ENCODE measurements around the gene SLC44A5.
"Not testable (repeated sequence)": the region's sequence is repeated elsewhere in the genome, so short reads cannot be mapped to it uniquely, and the experiment has no call there.

Gene SLC44A5

GRCh38 chr1:75611014-75611413, at the start of gene SLC44A5:
TSS of gene SLC44A5 (minus strand) at chr1:75611114. CDS start at chr1:75541447, 69,667 bp downstream.
- DNase-seq: no peak

- no peak for DNase-seq
These were observed 45.0 kb upstream of the SLC44A5 start for GRCh38 chr1:75655931-75656330.

- DNase-seq: not testable (repeated sequence)
These were observed 36.3 kb upstream of the SLC44A5 start for GRCh38 chr1:75647183-75647582.

- DNase-seq: not testable (repeated sequence)
These were observed 34.2 kb upstream of the SLC44A5 start for GRCh38 chr1:75645153-75645552.

- no peak for DNase-seq
These were observed 32.5 kb upstream of the SLC44A5 start for GRCh38 chr1:75643460-75643859.

- no peak for DNase-seq
These were observed 30.4 kb upstream of the SLC44A5 start for GRCh38 chr1:75641325-75641724.

GRCh38 chr1:75640137-75640536, 29.2 kb upstream of the SLC44A5 start:
- no peak for DNase-seq

GRCh38 chr1:75632350-75632949, 21.5 kb upstream of the SLC44A5 start:
- DNase-seq: no peak

GRCh38 chr1:75630998-75631397, 20.1 kb upstream of the SLC44A5 start:
- no peak for DNase-seq

GRCh38 chr1:75630004-75630594, 19.2 kb upstream of the SLC44A5 start:
- DNase-seq: no peak

- no peak for DNase-seq
These were observed 14.9 kb upstream of the SLC44A5 start for GRCh38 chr1:75625795-75626194.

- DNase-seq: no peak
These were observed 7.5 kb upstream of the SLC44A5 start for GRCh38 chr1:75618382-75618781.

GRCh38 chr1:75616436-75617433, 5.8 kb upstream of the SLC44A5 start:
- no peak for DNase-seq

GRCh38 chr1:75615613-75616435, 4.9 kb upstream of the SLC44A5 start:
- no peak for DNase-seq

GRCh38 chr1:75614399-75614756, 3.5 kb upstream of the SLC44A5 start:
- DNase-seq: no peak

- no peak for DNase-seq
These were observed 3.0 kb upstream of the SLC44A5 start for GRCh38 chr1:75613916-75614315.

- no peak for DNase-seq
These were observed 2.1 kb upstream of the SLC44A5 start for GRCh38 chr1:75612976-75613375.

- DNase-seq: no peak
These were observed 8.4 kb downstream of the SLC44A5 start for GRCh38 chr1:75602486-75602885.

- no peak for DNase-seq
These were observed 10.1 kb downstream of the SLC44A5 start for GRCh38 chr1:75600781-75601180.

GRCh38 chr1:75594327-75594726, 16.6 kb downstream of the SLC44A5 start:
- no peak for DNase-seq

- DNase-seq: not testable (repeated sequence)
These were observed 17.5 kb downstream of the SLC44A5 start for GRCh38 chr1:75593457-75593856.

- DNase-seq: no peak
These were observed 21.3 kb downstream of the SLC44A5 start for GRCh38 chr1:75589637-75590036.
